GM20431 (cell line): ENCODE measurements around the gene SLC7A8.

Experiments
- in situ Hi-C: fragments of 300-500 bp; cut with MseI, MboI; formaldehyde crosslinking; loops from one replicate; pipeline ENCODE4 v1.15.0; 2020; ENCODE audit warnings: low sequenced_read_pairs; ENCODE audit not compliant: unreplicated experiment

Gene SLC7A8

GRCh38 chr14:23162005-23162404 is 21.5 kb downstream of the SLC7A8 start:
- in situ Hi-C loops = no loop called here

- in situ Hi-C loops = no loop called here
These were observed 22.4 kb downstream of the SLC7A8 start for GRCh38 chr14:23160924-23161522.

- in situ Hi-C loops = no loop called here
These were observed 23.9 kb downstream of the SLC7A8 start for GRCh38 chr14:23159532-23159931.

- in situ Hi-C loops = no loop called here
These were observed 24.7 kb downstream of the SLC7A8 start for GRCh38 chr14:23158779-23159178.

GRCh38 chr14:23154964-23155587 is 28.4 kb downstream of the SLC7A8 start:
- in situ Hi-C loops = no loop called here

GRCh38 chr14:23153851-23154796 is 29.3 kb downstream of the SLC7A8 start:
- in situ Hi-C loops = no loop called here

GRCh38 chr14:23151342-23151741 is 32.1 kb downstream of the SLC7A8 start:
- in situ Hi-C loops = no loop called here

- in situ Hi-C loops = no loop called here
These were observed 33.7 kb downstream of the SLC7A8 start for GRCh38 chr14:23149745-23150144.

GRCh38 chr14:23148591-23149249 is 34.7 kb downstream of the SLC7A8 start:
- in situ Hi-C loops = no loop called here

GRCh38 chr14:23147676-23148075 is 35.8 kb downstream of the SLC7A8 start:
- in situ Hi-C loops = no loop called here

- in situ Hi-C loops = no loop called here
These were observed 36.5 kb downstream of the SLC7A8 start for GRCh38 chr14:23146980-23147379.

GRCh38 chr14:23146351-23146910 is 37.0 kb downstream of the SLC7A8 start:
- in situ Hi-C loops = no loop called here

- in situ Hi-C loops = no loop called here
These were observed 37.6 kb downstream of the SLC7A8 start for GRCh38 chr14:23145794-23146350.

- in situ Hi-C loops = no loop called here
These were observed 39.5 kb downstream of the SLC7A8 start for GRCh38 chr14:23143911-23144310.

- in situ Hi-C loops = no loop called here
These were observed 40.6 kb downstream of the SLC7A8 start for GRCh38 chr14:23142826-23143225.

GRCh38 chr14:23141706-23142444 is 41.6 kb downstream of the SLC7A8 start:
- in situ Hi-C loops = no loop called here

GRCh38 chr14:23140371-23140770 is 43.1 kb downstream of the SLC7A8 start:
- in situ Hi-C loops = no loop called here

- in situ Hi-C loops = no loop called here
These were observed 43.6 kb downstream of the SLC7A8 start for GRCh38 chr14:23139874-23140273.

- in situ Hi-C loops = no loop called here
These were observed 45.5 kb downstream of the SLC7A8 start for GRCh38 chr14:23137813-23138535.
